Nephron progenitor cell (in vitro differentiated cells): ENCODE measurements around the gene DEFB129.
"Not testable (repeated sequence)": the region's sequence is repeated elsewhere in the genome, so short reads cannot be mapped to it uniquely, and the experiment has no call there.

Experiments used
- DNase-seq: peaks from one replicate; pipeline ENCODE4 v3.0.0; 2021
- H3K27ac Mint-ChIP-seq: 2 replicates; pipeline ENCODE4 v1.8.0; 2021; ENCODE audit warnings: mild to moderate bottlenecking, moderate library complexity, mixed read lengths
- H3K27me3 Mint-ChIP-seq: 2 replicates; pipeline ENCODE4 v1.8.0; 2021; ENCODE audit warnings: mild to moderate bottlenecking, low read depth, mixed read lengths; ENCODE audit not compliant: poor library complexity
- H3K36me3 Mint-ChIP-seq: 2 replicates; pipeline ENCODE4 v1.8.0; 2021; ENCODE audit warnings: low read depth, mixed read lengths
- H3K4me1 Mint-ChIP-seq: 2 replicates; pipeline ENCODE4 v1.8.0; 2021; ENCODE audit warnings: mixed read lengths
- H3K4me3 Mint-ChIP-seq: 2 replicates; pipeline ENCODE4 v1.8.0; 2021; ENCODE audit warnings: mild to moderate bottlenecking, moderate library complexity, mixed read lengths
- H3K9me3 Mint-ChIP-seq: 2 replicates; pipeline ENCODE4 v1.8.0; 2021; ENCODE audit warnings: mild to moderate bottlenecking, moderate library complexity, mixed read lengths
- TF ChIP-seq, protein P1 (sequence below): fragments of 200-600 bp; sonication (generic); IDR thresholded peaks from 2 replicates; pipeline ENCODE4 v1.5.0; 2021; ENCODE audit warnings: antibody characterized with exemption

Gene DEFB129

GRCh38 chr20:219290-220115 lies 7.6 kb upstream of the DEFB129 start:
- H3K4me1 Mint-ChIP-seq, result no peaks in the 10 kb centered on the region
- no peaks in the 10 kb centered on the region for H3K36me3 Mint-ChIP-seq
- no peaks in the 10 kb centered on the region for H3K9me3 Mint-ChIP-seq
- peaks cover 33% of the 10 kb centered on the region for H3K27me3 Mint-ChIP-seq
- TF ChIP-seq, protein P1, sequence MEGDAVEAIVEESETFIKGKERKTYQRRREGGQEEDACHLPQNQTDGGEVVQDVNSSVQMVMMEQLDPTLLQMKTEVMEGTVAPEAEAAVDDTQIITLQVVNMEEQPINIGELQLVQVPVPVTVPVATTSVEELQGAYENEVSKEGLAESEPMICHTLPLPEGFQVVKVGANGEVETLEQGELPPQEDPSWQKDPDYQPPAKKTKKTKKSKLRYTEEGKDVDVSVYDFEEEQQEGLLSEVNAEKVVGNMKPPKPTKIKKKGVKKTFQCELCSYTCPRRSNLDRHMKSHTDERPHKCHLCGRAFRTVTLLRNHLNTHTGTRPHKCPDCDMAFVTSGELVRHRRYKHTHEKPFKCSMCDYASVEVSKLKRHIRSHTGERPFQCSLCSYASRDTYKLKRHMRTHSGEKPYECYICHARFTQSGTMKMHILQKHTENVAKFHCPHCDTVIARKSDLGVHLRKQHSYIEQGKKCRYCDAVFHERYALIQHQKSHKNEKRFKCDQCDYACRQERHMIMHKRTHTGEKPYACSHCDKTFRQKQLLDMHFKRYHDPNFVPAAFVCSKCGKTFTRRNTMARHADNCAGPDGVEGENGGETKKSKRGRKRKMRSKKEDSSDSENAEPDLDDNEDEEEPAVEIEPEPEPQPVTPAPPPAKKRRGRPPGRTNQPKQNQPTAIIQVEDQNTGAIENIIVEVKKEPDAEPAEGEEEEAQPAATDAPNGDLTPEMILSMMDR, result peak; percentile 32
- no peak overlapping the region for H3K27ac Mint-ChIP-seq
- H3K4me3 Mint-ChIP-seq, result no peak overlapping the region
- peak; percentile 14 for DNase-seq

- Mint-ChIP-seq H3K4me3 (no peak overlapping the region), H3K9me3 (no peaks in the 10 kb centered on the region), H3K27ac (no peak overlapping the region), H3K27me3 (peaks cover 33% of the 10 kb centered on the region), H3K36me3 (no peaks in the 10 kb centered on the region), H3K4me1 (no peaks in the 10 kb centered on the region)
- TF ChIP-seq, protein P1, result no peak
- DNase-seq, result no peak
Observed at GRCh38 chr20:221258-221830, 5.7 kb upstream of the DEFB129 start.

- not testable (repeated sequence) for H3K27ac Mint-ChIP-seq, H3K36me3 Mint-ChIP-seq, H3K4me3 Mint-ChIP-seq, H3K4me1 Mint-ChIP-seq, DNase-seq, H3K9me3 Mint-ChIP-seq
- peaks cover 34% of the 10 kb centered on the region for H3K27me3 Mint-ChIP-seq
Observed at GRCh38 chr20:225879-226278, 1.2 kb upstream of the DEFB129 start.

GRCh38 chr20:227439-228105 lies 514 bp downstream of the DEFB129 start:
- no peaks in the 10 kb centered on the region for H3K9me3 Mint-ChIP-seq
- DNase-seq, result no peak
- H3K27me3 Mint-ChIP-seq, result peaks cover 26% of the 10 kb centered on the region

GRCh38 chr20:235891-236290 lies 8.8 kb downstream of the DEFB129 start:
- Mint-ChIP-seq H3K27ac (no peak overlapping the region), H3K9me3 (no peaks in the 10 kb centered on the region), H3K36me3 (no peaks in the 10 kb centered on the region), H3K4me3 (no peak overlapping the region), H3K4me1 (no peaks in the 10 kb centered on the region), H3K27me3 (peaks cover 7% of the 10 kb centered on the region)
- no peak for DNase-seq
- TF ChIP-seq, protein P1, result no peak

More at GRCh38 chr20:227439-228105, 514 bp downstream of the DEFB129 start:
- TF ChIP-seq, protein P1, result no peak
- H3K4me1 Mint-ChIP-seq, result no peaks in the 10 kb centered on the region
- H3K36me3 Mint-ChIP-seq, result no peaks in the 10 kb centered on the region
- H3K27ac Mint-ChIP-seq, result no peak overlapping the region
- no peak overlapping the region for H3K4me3 Mint-ChIP-seq

GRCh38 chr20:237489-237888 lies 10.4 kb downstream of the DEFB129 start:
- Mint-ChIP-seq H3K27ac (no peak overlapping the region), H3K4me1 (no peaks in the 10 kb centered on the region), H3K36me3 (no peaks in the 10 kb centered on the region), H3K27me3 (peaks cover 7% of the 10 kb centered on the region), H3K9me3 (no peaks in the 10 kb centered on the region), H3K4me3 (no peak overlapping the region)
- TF ChIP-seq, protein P1, result no peak
- no peak for DNase-seq
